Hepatocyte (in vitro differentiated cells): ENCODE measurements around the gene AKT1.

ENCODE experiments used
- CTCF ChIP-seq: fragments of 200-600 bp; sonication (generic); IDR thresholded peaks from 2 replicates; pipeline ENCODE4 v1.5.1; 2016; ENCODE audit warnings: antibody characterized with exemption, mild to moderate bottlenecking; ENCODE audit not compliant: poor library complexity
- EZH2 ChIP-seq: fragments of 200-600 bp; sonication (generic); IDR thresholded peaks from 2 replicates; pipeline ENCODE4 v1.6.1; 2016; ENCODE audit warnings: antibody characterized with exemption, mild to moderate bottlenecking, borderline replicate concordance
- EZH2phosphoT487 ChIP-seq: fragments of 200-600 bp; sonication (generic); IDR thresholded peaks from one replicate; pipeline ENCODE4 v1.6.1; 2018; ENCODE audit warnings: antibody characterized with exemption, mild to moderate bottlenecking, low read depth, moderate library complexity; ENCODE audit not compliant: unreplicated experiment, severe bottlenecking

GRCh38 chr14:104775073-104775489 is 20.5 kb downstream of the AKT1 start:
- TF ChIP-seq CTCF (no peak), EZH2phosphoT487 (no peak), EZH2 (no peak)
